Measurements from ENCODE around the gene SCRT2. TPM values are rescaled to one million over a fixed set of nuclear protein-coding genes. Genes with fewer than 3 reads are reported as not detected.

Gene SCRT2
- total and polyA plus RNA-seq, 2 of the 4 experiments (the other 2 are of a cell fraction), result not detected

DNA sequence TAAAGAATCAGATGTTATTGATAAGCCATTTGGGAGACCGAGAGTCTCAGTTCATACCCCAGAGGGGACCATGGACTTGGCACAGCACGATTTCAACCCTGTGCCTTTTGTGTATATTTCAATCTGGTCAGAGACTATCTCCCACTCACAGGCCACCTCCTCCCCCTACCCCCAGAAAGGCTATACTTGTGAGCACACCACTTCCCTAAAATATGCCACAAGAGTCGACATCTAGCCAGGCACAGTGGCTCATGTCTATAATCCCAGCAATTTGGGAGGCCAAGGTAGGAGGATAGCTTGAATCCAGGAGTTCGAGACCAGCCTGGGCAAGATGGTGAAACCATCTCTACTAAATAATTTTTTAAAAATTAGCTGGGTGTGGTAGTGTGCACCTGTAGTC lies 51.9 kb downstream of the SCRT2 start:
- Histone ChIP-seq H3K9me3 (ENCODE audit: control insufficient read depth, insufficient read depth, low read length) (no peaks in the 10 kb centered on the region), H3K9me1 (ENCODE audit: insufficient read depth, low read length) (no peaks in the 10 kb centered on the region), H2AK5ac (ENCODE audit: low read depth, low read length) (no peak overlapping the region), H3K9ac (ENCODE audit: low read depth, low read length) (no peak overlapping the region), H3K23ac (ENCODE audit: low read depth, low read length) (no peak overlapping the region), H3K79me1 (ENCODE audit: low read depth in 1 of 2, low read length in 2 of 2) (no peaks in the 10 kb centered on the region), H2BK15ac (ENCODE audit: low read depth, low read length) (no peak overlapping the region), H2BK5ac (ENCODE audit: low read depth, low read length, poor library complexity, severe bottlenecking) (no peak overlapping the region), H4K8ac (ENCODE audit: low read depth in 2 of 2, low read length in 2 of 2) (no peak overlapping the region), H4K91ac (ENCODE audit: insufficient read depth, low read depth, low read length) (no peak overlapping the region), H3K4me3 (ENCODE audit: insufficient read depth, low read depth, low read length) (no peak overlapping the region), H4K5ac (ENCODE audit: low read depth, low read length) (no peak overlapping the region), H3K56ac (ENCODE audit: extremely low read depth, insufficient read depth, low read length) (no peak overlapping the region), H3K18ac (ENCODE audit: low read depth, low read length) (no peak overlapping the region), H3K14ac (replicated peaks; ENCODE audit: low read depth, low read length) (no peak overlapping the region), H3K4ac (ENCODE audit: low read depth, low read length) (no peak overlapping the region), H2BK120ac (ENCODE audit: low read depth, low read length) (no peak overlapping the region), H4K20me1 (ENCODE audit: insufficient read depth, low read length) (no peaks in the 10 kb centered on the region), H3K27ac (ENCODE audit: insufficient read depth, low read length) (no peak overlapping the region), H3K4me1 (ENCODE audit: control insufficient read depth, insufficient read depth, low read length) (no peaks in the 10 kb centered on the region), H3K4me2 (ENCODE audit: low read depth, low read length) (no peak overlapping the region), H3K36me3 (ENCODE audit: control insufficient read depth, insufficient read depth, low read length) (no peaks in the 10 kb centered on the region), H3K27me3 (ENCODE audit: control insufficient read depth, insufficient read depth, low read length) (peaks cover 31% of the 10 kb centered on the region), H2AK9ac (replicated peaks; ENCODE audit: low read depth, low read length, poor library complexity) (no peak overlapping the region), H2AFZ (replicated peaks; ENCODE audit: low read length, poor library complexity) (no peak overlapping the region), H2BK20ac (ENCODE audit: low read depth, low read length) (no peak overlapping the region)
- no TSS peak for BruUV-seq (replicated peaks)
- in situ Hi-C loops (cut with MboI; ENCODE audit: low sequenced_read_pairs), result no loop called here
- ChIA-PET POLR2A (ENCODE audit: unreplicated experiment) (no interaction called here), CTCF (no interaction called here)
- no peak for ATAC-seq (ENCODE audit: low read depth)
- WGBS, 2 experiments (ENCODE audit: extremely low coverage in 2 of 2, insufficient read length in 1 of 2), result no CpG with 5 or more reads among the region's 4 CpGs
- dilution Hi-C loops (cut with HindIII; ENCODE audit: low sequenced_read_pairs, unreplicated experiment), result no loop called here
- no peak for DNase-seq
- TF ChIP-seq, protein P1, sequence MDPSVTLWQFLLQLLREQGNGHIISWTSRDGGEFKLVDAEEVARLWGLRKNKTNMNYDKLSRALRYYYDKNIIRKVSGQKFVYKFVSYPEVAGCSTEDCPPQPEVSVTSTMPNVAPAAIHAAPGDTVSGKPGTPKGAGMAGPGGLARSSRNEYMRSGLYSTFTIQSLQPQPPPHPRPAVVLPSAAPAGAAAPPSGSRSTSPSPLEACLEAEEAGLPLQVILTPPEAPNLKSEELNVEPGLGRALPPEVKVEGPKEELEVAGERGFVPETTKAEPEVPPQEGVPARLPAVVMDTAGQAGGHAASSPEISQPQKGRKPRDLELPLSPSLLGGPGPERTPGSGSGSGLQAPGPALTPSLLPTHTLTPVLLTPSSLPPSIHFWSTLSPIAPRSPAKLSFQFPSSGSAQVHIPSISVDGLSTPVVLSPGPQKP (IDR thresholded peaks at IDR 0.05; ENCODE audit: borderline replicate concordance, low read depth, low read length), result no peak
- no peak for TF ChIP-seq CHD1 (IDR thresholded peaks at IDR 0.05; ENCODE audit: low read depth, low read length)
- TF ChIP-seq, protein P2, sequence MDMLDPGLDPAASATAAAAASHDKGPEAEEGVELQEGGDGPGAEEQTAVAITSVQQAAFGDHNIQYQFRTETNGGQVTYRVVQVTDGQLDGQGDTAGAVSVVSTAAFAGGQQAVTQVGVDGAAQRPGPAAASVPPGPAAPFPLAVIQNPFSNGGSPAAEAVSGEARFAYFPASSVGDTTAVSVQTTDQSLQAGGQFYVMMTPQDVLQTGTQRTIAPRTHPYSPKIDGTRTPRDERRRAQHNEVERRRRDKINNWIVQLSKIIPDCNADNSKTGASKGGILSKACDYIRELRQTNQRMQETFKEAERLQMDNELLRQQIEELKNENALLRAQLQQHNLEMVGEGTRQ (IDR thresholded peaks at IDR 0.05; ENCODE audit: low read depth, low read length), result no peak
- intact Hi-C loops (cut with micrococcal nuclease), result no loop called here
